ENCODE results near the gene PGBD1.
A peak's percentile ranks its signal among the peaks of the same experiment; 100 is the strongest.

Gene PGBD1

DNA sequence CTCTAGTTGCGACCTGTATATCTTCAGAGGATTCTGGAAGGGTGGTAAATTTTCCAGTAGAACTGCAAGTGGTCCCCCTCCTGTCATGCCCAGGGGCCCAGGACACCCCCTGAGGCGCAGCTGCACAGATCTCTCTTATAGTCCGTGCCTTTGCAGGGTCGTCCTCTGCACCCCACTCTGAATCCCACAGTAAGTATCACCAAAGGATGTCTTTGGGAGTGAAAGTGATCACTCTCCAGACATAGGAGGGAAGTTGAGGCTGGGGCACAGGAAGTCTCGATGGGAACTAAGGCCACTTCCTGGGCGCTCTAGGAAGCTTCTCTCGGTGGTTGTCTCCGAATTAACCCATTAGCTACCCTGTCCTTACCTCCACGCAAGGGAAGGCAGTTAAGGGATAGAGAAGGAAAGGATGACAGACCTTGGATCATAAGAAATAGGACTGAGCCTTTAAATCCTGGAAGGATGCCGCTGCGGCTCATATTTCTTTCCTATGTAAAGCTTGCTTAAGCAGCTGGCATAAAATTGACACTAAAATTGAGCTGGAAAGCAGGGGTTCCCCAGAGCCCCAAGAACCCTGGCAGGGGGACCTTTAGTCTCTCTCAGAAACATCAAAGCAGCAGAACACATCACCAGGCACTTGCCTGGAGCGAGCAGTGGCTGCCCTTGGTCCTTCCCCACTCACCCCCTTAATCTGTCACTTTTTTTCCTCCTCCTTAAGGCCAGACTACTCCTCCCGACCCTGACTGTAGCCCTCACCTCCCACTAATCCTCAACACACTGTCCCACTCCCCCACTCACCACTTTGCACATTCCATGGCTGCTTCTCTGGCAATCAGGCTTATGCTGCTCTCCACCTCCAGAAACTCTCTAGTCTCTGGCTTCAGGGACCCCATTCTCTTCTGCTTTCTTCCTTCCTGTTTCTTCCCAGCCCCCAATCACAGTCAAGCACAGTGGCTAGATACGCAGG lies 29.1 kb upstream of the PGBD1 start, which contains the start of gene ZKSCAN4:
Gene ZKSCAN4, minus strand, starts transcription at position 261 of the 967 bp plus-strand sequence. CDS start 289 bp downstream, outside the sequence.
- H3K27ac ChIP-seq (ENCODE audit: low read depth, low read length) = peak within 1 kb of the TSS; percentile 18
- no peaks in the 10 kb centered on the region for H3K27me3 ChIP-seq (ENCODE audit: low read length)
- TF ChIP-seq, protein P1, sequence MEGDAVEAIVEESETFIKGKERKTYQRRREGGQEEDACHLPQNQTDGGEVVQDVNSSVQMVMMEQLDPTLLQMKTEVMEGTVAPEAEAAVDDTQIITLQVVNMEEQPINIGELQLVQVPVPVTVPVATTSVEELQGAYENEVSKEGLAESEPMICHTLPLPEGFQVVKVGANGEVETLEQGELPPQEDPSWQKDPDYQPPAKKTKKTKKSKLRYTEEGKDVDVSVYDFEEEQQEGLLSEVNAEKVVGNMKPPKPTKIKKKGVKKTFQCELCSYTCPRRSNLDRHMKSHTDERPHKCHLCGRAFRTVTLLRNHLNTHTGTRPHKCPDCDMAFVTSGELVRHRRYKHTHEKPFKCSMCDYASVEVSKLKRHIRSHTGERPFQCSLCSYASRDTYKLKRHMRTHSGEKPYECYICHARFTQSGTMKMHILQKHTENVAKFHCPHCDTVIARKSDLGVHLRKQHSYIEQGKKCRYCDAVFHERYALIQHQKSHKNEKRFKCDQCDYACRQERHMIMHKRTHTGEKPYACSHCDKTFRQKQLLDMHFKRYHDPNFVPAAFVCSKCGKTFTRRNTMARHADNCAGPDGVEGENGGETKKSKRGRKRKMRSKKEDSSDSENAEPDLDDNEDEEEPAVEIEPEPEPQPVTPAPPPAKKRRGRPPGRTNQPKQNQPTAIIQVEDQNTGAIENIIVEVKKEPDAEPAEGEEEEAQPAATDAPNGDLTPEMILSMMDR (IDR thresholded peaks at IDR 0.05; ENCODE audit: insufficient read depth, low read length, poor library complexity, severe bottlenecking) = no peak
- no peak for TF ChIP-seq EZH2phosphoT487 (conservative IDR thresholded peaks at IDR 0.05; ENCODE audit: low read length)
- 0 out of 2 replicates have a peak, but pooled peaks cover 3% of the 10 kb centered on the region for H3K36me3 ChIP-seq (ENCODE audit: low read length)
- peak within 1 kb of the TSS; percentile 67 for H3K4me2 ChIP-seq (ENCODE audit: low read depth, low read length, poor library complexity, severe bottlenecking)
- H3K79me2 ChIP-seq (ENCODE audit: insufficient read depth, low read length) = peaks cover 19% of the 10 kb centered on the region
- H3K9me3 ChIP-seq (ENCODE audit: insufficient read depth, low read length) = no peaks in the 10 kb centered on the region
- peak within 1 kb of the TSS; percentile 95 for H3K4me3 ChIP-seq (ENCODE audit: insufficient read depth, low read length, poor library complexity, severe bottlenecking)
- H3K9me2 ChIP-seq (replicated peaks; ENCODE audit: insufficient read depth, low read length) = no peaks in the 10 kb centered on the region
- H2AFZ ChIP-seq (ENCODE audit: low read depth, low read length, severe bottlenecking) = peak within 1 kb of the TSS; percentile 89
- H4K20me1 ChIP-seq (ENCODE audit: low read depth, low read length) = no peaks in the 10 kb centered on the region
- peak within 1 kb of the TSS; percentile 77 for H3K9ac ChIP-seq (ENCODE audit: low read length)
- no peaks in the 10 kb centered on the region for H3F3A ChIP-seq (ENCODE audit: insufficient read depth)

DNA sequence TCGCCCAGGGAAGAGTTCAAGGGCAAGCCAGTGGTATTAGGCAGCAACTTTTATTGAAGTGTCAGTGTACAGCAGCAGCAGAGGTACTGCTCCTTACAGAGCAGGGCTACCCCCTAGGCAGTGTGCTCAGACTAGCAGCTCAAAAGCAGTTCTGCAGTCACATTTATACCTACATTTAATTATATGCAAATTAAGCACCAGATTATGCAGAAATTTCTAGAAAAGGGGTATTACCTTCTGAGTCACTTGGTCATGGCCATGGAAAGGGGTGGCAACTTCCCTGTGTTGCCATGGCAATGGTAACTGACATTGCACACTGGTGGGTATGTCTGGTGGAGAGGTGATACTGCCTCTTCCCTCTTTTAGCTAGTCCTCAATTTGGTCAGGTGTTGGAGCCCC lies 27.3 kb upstream of the PGBD1 start:
- Histone ChIP-seq H4K20me1 (ENCODE audit: low read depth, low read length) (no peaks in the 10 kb centered on the region), H3K4me3 (ENCODE audit: insufficient read depth, low read length, poor library complexity, severe bottlenecking) (no peak overlapping the region), H3K4me2 (ENCODE audit: low read depth, low read length, poor library complexity, severe bottlenecking) (no peak overlapping the region), H2AFZ (ENCODE audit: low read depth, low read length, severe bottlenecking) (no peak overlapping the region), H3K9me3 (ENCODE audit: insufficient read depth, low read length) (no peaks in the 10 kb centered on the region), H3K36me3 (ENCODE audit: low read length) (no peaks in the 10 kb centered on the region), H3K9ac (ENCODE audit: low read length) (no peak overlapping the region), H3K9me2 (replicated peaks; ENCODE audit: insufficient read depth, low read length) (no peaks in the 10 kb centered on the region), H3K27ac (ENCODE audit: low read depth, low read length) (no peak overlapping the region), H3K79me2 (ENCODE audit: insufficient read depth, low read length) (peaks cover 19% of the 10 kb centered on the region), H3F3A (ENCODE audit: insufficient read depth) (no peaks in the 10 kb centered on the region), H3K27me3 (ENCODE audit: low read length) (no peaks in the 10 kb centered on the region)
- TF ChIP-seq, protein P1 (IDR thresholded peaks at IDR 0.05; ENCODE audit: insufficient read depth, low read length, poor library complexity, severe bottlenecking) = no peak
- TF ChIP-seq EZH2phosphoT487 (conservative IDR thresholded peaks at IDR 0.05; ENCODE audit: low read length) = no peak

DNA sequence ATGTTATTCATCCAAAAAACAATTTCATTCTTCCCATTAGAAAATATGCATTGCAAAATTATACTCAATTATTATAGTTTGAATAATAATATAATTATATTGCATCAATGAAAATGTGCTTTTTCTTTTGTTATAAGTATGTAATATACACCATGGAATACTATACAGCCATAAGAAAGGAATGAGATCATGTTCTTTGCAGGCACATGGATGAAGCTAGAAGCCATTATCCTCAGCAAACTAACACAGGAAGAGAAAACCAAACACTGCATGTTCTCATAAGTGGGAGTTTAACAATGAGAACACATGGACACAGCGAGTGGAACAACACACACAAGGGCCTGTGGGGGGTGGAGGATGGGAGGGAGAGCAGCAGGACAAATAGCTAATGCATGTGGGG lies 24.3 kb upstream of the PGBD1 start:
- Histone ChIP-seq H3K4me3 (ENCODE audit: insufficient read depth, low read length, poor library complexity, severe bottlenecking) (no peak overlapping the region), H3K27me3 (ENCODE audit: low read length) (no peaks in the 10 kb centered on the region), H4K20me1 (ENCODE audit: low read depth, low read length) (no peaks in the 10 kb centered on the region), H3K27ac (ENCODE audit: low read depth, low read length) (no peak overlapping the region), H3K9me2 (replicated peaks; ENCODE audit: insufficient read depth, low read length) (no peaks in the 10 kb centered on the region), H3K79me2 (ENCODE audit: insufficient read depth, low read length) (peaks cover under 1% of the 10 kb centered on the region; the same call in 1 of the 2 replicates), H3K9ac (ENCODE audit: low read length) (no peak overlapping the region), H3K36me3 (ENCODE audit: low read length) (no peaks in the 10 kb centered on the region), H2AFZ (ENCODE audit: low read depth, low read length, severe bottlenecking) (no peak overlapping the region), H3K4me2 (ENCODE audit: low read depth, low read length, poor library complexity, severe bottlenecking) (no peak overlapping the region), H3F3A (ENCODE audit: insufficient read depth) (no peaks in the 10 kb centered on the region), H3K9me3 (ENCODE audit: insufficient read depth, low read length) (no peaks in the 10 kb centered on the region)
- TF ChIP-seq, protein P1 (IDR thresholded peaks at IDR 0.05; ENCODE audit: insufficient read depth, low read length, poor library complexity, severe bottlenecking) = no peak
- TF ChIP-seq EZH2phosphoT487 (conservative IDR thresholded peaks at IDR 0.05; ENCODE audit: low read length) = no peak

Data from SU-DHL-6 (cell line).